T-helper 2 cell treated with Interferon-gamma antibody and Interleukin-4, amounts not matched to agents 100 ng/mL and 5 ng/mL, for 36 hours (primary cell): ENCODE measurements around the gene IRAK1. TPM values are rescaled to one million over a fixed set of nuclear protein-coding genes. Genes with fewer than 3 reads are reported as not detected.

Experiments used
- intact Hi-C: fragments of 100-400 bp; cut with micrococcal nuclease; formaldehyde crosslinking; loops from one replicate; pipeline ENCODE4 v1.15.1; 2023
- total RNA-seq: library from RNA; stranded (reverse); gene quantifications from 2 replicates; pipeline ENCODE4 v1.2.3, GENCODE V29; 2022

The IRAK1 gene
- total RNA-seq, 1 donor from 2014 or later: 144 TPM

- intact Hi-C loops: loop anchor here (2.0 kb wide), 1 partner anchor 397 kb away; no protein-coding TSS in a partner anchor
These were observed 46.3 kb downstream of the IRAK1 start for GRCh38 chrX:153973127-153974002.

- intact Hi-C loops: loop anchor here (1.0 to 2.0 kb wide), 2 partner anchors 9 to 398 kb away; no protein-coding TSS in a partner anchor
These were observed 47.2 kb downstream of the IRAK1 start, which contains the start of gene TMEM187 for GRCh38 chrX:153972368-153973126. Gene TMEM187 (plus strand): TSS chrX:153972754. CDS start chrX:153982063, 9,309 bp downstream.

DNA sequence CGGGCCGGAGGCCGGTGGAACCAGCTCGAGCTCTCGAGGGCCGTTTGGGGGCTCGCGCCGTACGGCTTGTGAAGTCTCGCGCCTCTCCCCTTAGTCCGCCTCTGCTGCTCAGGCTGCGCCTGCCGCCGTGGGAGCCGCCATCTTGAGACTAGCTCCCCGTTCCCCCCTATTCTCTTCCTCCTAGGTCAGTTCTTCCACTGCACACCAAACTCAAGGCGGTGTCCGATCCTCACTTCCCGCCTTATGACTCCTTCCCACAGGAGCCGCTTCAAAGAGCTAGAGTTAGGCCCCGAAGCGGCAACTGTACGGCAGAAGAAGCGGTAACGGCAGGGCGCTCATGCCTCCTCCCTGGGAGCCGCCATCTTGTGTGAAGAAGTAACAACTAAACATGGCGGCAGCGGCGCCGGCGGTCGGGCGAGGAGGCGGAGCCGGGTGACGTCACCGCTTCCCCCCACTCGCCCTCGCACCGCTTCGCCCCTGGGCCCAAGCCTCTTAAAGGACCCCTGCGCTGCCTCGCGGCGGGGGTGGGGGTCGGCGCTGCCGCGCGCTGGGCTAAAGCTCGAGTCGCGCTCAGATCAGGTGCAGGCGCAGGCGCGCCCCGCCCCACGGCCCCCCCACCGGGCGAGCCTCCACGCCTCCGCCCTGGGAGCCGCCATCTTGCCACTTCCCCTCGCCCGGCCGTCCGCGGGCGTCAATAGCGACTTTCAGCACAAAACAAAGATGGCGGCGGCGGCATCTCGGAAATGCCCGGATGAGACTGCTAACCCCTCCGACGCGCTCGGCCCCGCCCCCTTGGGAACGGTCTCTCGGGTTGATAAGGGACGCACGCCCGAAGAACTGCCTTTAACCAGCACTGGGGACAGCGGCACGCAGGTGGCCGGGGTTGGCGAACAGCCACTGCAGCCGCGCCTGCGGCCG, 48.0 kb downstream of the IRAK1 start, which contains the start of gene HCFC1:
Gene HCFC1, minus strand, starts transcription at position 369 of the 918 bp plus-strand sequence. CDS start 978 bp downstream, outside the sequence.
- intact Hi-C loops: loop anchor here (1.0 to 2.0 kb wide), 4 partner anchors 10 to 399 kb away; no protein-coding TSS in a partner anchor

DNA sequence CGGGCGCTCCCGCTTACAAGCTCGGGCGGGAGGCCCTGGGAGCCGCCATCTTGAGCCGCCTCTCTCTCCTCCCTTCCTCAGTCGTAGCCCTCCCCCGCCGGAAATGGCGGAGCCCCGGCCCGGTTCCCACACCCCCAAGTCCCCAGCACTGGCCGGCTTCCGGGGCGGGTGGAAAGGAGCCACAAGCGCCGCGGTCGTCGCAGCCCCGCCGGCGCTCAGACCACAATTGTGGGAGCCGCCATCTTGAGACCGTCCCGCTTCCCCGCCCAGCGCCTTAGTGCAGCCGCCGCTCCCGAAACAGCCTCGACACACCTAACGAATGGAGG, 48.6 kb downstream of the IRAK1 start:
- intact Hi-C loops: loop anchor here (1.0 to 2.0 kb wide), 2 partner anchors 43 to 50 kb away; no protein-coding TSS in a partner anchor

GRCh38 chrX:153970357-153971123, 49.2 kb downstream of the IRAK1 start:
- intact Hi-C loops: loop anchor here (1.0 to 2.0 kb wide), 2 partner anchors 42 to 50 kb away; no protein-coding TSS in a partner anchor

GRCh38 chrX:153969904-153970356, 49.8 kb downstream of the IRAK1 start:
- intact Hi-C loops: loop anchor here (2.0 kb wide), 1 partner anchor 51 kb away; no protein-coding TSS in a partner anchor

DNA sequence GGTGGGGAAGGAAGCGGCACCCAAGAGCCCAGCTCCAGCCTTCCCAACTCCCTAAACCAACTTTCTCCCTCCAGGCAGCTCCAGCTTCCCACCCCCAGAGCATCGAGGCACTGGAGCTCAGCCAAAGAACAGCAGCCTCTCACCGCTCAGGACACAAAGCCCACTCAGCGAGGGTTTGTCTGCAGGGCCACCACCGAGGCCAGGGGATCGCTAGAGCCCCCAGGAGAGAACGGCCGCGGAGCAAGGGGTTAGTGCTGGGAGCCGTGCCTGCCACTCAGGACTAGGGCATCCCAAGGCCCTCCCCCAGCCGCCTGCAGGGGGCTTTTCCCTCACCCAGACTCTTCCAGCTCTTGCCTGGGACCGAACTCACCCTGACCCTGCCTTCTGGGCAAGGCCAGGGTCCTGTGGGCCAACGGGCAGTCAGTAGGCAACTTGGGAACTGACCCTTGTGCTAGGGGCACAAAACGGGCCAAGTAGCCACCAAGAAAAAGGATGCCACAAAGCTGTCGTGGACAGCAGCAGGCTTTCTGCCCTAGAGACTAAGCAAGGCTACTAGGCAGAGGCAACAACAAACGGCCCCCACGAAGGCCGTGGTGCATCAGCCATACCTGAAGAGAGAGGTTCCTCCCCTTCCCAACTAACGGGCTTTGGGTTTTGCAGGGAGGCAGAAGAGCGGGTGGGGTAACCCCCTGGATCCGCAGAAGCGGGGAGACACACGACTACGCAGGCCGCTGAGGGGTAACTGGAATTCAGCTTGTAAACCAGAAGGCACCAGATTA, 50.4 kb downstream of the IRAK1 start:
- intact Hi-C loops: no loop called here

DNA sequence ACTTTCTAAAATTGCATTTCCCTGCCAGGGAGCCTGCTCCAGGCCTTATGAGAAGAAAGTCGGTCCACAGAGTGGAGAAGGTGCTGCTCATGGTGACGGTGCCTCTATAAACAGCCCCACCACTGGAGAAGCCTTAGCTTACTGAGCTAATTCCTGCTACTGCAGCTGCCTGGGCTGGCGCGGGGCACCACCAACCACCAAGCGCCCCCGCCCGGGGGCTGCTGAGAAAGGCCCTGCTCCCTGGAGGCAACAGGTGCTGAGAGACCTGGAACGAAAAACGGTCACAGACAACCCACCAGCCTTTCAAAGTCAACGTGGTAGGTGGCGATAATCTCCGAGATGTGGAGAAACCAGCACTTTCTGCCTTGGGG, 51.0 kb downstream of the IRAK1 start:
- intact Hi-C loops: no loop called here

DNA sequence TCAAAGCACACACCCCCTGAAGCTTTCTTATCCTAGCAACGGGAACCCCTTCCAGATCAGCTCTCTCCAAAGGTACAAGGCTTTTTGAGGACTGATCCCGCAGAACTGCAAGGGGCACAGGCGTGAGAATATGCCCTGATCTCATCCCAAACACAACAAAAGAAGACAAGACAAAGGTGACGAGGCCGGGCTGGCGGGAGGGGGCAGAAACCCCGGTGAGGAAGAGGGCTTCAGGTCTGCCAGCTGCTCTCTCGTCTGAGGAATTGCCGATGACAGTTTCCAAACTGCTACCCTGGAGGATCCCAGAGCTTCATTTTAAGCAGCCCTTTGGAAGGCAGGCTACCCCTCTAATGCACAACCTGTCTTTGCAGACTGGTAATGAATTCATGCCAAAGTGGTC, 51.4 kb downstream of the IRAK1 start:
- intact Hi-C loops: no loop called here

DNA sequence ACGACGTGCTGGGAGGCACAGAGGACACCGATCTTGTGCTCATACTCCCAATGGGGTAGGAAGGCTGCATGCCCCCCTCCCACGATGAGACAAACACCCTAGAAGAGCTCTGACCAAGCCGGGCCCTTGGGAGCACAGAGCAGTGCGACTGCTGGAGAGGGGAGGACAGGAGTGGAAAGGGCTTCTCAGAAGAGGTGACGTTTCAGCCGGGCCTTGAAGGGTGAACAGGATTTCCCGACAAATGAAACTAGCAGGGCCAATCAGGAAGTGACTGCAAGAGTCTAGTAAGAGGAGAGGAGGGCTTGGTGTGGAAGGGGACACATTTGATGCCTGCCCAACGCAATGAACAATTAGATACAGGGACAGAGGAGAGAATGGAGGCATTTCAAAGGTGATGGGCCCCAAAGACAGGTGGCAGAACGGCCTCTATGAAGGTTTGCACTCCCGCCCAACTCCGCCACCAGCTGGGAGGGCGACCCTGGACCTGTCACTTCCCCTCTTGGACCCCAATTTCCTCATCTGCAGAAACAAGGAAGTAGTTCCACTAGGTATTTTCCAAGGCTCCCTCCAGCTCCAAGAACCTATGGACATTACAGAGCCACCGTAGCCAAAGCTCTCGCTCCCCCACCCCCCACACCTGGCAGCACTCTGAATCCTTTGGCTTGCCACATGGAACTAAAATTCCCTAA, 52.0 kb downstream of the IRAK1 start:
- intact Hi-C loops: loop anchor here (2.0 kb wide), 1 partner anchor 83 kb away; no protein-coding TSS in a partner anchor

DNA sequence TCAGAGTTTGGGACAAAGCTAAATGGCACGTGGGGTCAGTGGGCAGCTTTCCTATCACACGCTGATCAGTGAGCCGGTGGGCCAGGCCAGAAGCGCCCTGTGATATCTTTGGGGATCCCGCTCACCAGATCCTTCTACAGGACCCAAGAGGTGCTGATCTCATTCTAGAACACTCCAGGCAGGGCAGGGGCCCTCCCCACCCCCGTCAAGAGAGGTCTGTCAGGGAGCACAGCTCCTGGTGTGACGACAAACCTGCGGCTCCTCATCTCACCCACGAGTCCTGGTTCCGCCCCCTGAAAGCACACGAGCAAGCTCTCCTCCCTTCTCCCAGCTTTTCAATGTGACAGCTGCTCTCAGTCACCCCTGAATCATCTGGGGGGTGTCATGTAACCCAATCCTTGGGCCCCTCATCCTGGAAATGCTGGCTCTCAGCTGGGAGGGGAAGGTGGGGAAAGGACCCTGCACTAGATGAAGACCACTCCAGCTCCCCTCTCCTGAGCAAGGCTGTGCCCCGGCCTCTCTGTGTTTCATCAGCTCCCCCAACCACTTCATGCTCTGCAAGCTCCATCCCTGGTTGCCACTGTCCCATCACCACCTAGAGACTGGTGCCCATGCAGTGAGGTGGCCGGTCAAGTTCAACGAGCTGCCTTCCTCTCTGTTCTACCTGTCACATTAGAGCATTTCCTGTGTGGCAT, 52.7 kb downstream of the IRAK1 start:
- intact Hi-C loops: loop anchor here (2.0 kb wide), 1 partner anchor 84 kb away; no protein-coding TSS in a partner anchor

GRCh38 chrX:153966283-153966688, 53.4 kb downstream of the IRAK1 start:
- intact Hi-C loops: loop anchor here (2.0 kb wide), 1 partner anchor 85 kb away; no protein-coding TSS in a partner anchor

DNA sequence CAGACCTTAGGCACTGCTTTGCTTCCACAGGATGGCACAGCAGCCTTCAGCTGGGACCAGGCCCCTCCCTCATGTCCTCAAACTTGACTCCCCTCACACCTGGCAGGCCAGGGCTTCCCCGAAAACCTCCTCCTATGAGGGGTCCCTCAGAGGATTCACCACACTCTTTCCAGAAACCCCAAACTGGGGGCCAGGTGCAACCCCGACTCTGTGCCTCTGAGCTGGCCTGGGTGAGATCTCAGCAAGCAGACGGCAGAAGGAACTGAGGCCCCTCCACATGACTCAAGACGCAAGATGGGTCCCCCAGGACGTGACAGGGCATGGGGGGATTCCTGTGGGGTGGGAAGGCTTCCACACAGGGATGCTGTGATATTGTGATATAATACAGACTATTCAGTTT, 54.3 kb downstream of the IRAK1 start:
- intact Hi-C loops: no loop called here

DNA sequence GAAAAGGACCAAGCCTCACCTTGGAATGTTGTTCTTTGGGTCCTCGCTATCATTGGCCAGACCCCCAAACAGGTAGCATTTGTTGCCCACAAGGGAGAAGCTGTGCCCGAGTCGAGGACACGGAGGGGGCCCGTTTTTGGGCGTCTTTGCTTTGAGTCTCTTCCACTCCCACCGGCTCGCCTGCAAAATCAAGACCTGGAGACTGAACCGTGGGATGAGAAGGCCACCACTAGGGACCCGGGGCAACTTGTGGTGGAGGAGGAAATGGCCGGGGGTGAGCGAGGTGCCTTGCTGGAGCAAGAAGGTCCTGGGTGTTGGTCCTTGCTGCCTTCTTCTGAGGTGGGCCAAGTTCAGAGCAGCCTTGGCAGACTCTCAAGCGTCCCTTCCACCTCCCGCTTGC, 55.6 kb downstream of the IRAK1 start:
- intact Hi-C loops: no loop called here

DNA sequence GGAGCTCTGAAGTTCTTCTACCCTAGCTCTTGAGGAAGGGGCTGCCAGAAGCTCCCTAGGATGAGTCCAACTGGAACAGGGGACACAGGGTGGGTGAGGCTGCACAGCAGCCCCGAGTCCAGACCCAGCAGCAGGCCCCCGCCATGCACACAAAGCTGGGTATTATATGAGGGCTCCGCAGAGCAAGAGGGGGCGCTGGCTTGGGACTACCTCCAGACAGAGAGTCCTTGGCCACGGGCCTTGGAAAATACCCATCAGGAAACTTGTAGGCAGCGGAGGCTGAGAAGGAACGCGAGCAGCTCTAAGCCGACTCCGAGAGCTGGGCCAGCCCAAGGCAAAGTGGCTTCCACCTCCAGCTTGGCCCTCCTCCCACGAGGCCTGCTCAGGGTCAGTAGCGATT, 56.2 kb downstream of the IRAK1 start:
- intact Hi-C loops: no loop called here

- intact Hi-C loops: no loop called here
These were observed 58.4 kb downstream of the IRAK1 start for GRCh38 chrX:153961292-153961691.

GRCh38 chrX:153960786-153961185, 58.9 kb downstream of the IRAK1 start:
- intact Hi-C loops: no loop called here
